HG03139 (cell line): ENCODE measurements around the gene SPEM2.

Source experiments
- ATAC-seq: cut with Tn5 transposase; IDR thresholded peaks from one replicate; pipeline ENCODE4 v1.9.1; 2021; ENCODE audit not compliant: unreplicated experiment

The SPEM2 gene

DNA sequence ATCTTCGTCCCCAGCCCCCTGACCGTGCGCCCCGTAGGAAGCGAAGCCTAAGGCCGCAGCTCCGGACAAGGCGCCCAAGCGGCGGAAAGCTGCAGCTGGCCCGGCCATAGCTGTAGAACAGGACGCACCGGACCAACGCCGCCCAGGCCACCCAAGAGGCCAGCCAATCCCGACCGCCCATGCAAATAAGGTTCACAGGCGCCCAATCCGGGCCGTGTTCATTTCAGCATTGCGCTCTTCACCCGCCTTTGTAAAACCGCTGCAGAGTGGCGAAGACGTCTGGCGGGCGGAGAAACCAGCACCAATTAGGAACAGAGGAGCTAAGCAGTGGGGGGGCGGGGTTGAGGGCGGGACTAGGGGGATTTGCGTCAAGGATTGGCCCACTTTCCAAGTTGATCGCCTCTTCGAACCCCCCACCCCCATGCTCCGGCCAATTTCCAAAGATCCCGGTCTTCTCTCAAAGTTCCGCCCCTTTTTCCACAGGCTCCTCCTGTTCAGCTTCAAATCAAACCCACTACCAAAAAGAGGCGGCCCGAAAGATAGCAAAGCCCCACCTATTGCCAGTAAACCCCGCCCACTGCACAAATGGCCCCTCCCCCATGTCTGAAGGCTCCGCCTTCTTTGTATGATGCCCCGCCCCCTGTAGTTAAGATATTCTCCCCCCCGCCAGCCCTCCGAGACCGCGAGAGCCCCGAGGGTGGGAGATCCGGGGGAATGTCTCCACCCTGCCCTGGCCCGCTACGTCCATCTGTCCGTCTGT lies 21.3 kb upstream of the SPEM2 start, which contains the start of gene TMEM256:
TMEM256 (minus strand) TSS at position 121 of the 760 bp plus-strand sequence; CDS start at position 108, 13 bp downstream.
- peak; percentile 89 for ATAC-seq

DNA sequence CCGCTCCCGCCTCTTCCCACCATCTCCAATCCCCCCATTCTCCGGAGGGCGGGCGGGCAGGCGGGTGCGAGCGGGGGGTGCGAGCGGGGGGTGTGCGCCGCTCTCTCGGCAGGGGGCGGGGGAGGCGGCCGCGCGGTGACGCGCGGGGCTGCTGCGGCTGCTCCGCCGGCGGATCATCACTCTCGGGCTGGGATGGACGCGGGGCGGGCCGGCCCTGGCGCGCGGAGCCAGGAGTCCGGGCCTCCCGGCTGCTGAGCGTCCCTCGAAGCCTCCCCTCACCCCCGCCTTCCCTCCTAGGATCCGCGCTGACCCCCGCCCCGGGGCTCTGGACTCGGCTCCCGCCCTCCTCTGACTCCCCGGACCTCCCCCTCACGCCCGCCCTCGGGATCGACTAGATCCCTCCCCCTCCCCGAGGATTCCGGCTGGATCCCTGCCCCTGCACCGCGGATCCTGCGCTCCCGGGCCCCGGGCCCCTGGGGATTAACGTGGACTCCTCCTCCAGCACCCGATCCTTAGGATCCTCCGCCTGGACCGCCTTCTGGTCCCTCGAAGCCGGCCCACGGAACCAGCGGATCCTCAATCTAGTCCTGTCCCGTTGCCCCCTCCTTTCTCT lies 20.6 kb upstream of the SPEM2 start:
- ATAC-seq, result no peak

GRCh38 chr17:7405350-7406234 lies 19.8 kb upstream of the SPEM2 start:
- no peak for ATAC-seq

- ATAC-seq, result no peak
These were observed 19.1 kb upstream of the SPEM2 start for GRCh38 chr17:7406235-7406825.

GRCh38 chr17:7407082-7407481 lies 18.3 kb upstream of the SPEM2 start:
- ATAC-seq, result no peak

GRCh38 chr17:7407485-7408251 lies 17.7 kb upstream of the SPEM2 start, which contains the start of gene NLGN2:
Gene NLGN2 (plus strand): TSS chr17:7407845. CDS start chr17:7408256, 411 bp downstream.
- no peak for ATAC-seq

DNA sequence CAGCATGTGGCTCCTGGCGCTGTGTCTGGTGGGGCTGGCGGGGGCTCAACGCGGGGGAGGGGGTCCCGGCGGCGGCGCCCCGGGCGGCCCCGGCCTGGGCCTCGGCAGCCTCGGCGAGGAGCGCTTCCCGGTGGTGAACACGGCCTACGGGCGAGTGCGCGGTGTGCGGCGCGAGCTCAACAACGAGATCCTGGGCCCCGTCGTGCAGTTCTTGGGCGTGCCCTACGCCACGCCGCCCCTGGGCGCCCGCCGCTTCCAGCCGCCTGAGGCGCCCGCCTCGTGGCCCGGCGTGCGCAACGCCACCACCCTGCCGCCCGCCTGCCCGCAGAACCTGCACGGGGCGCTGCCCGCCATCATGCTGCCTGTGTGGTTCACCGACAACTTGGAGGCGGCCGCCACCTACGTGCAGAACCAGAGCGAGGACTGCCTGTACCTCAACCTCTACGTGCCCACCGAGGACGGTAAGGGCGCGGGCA lies 17.1 kb upstream of the SPEM2 start:
- ATAC-seq, result no peak

DNA sequence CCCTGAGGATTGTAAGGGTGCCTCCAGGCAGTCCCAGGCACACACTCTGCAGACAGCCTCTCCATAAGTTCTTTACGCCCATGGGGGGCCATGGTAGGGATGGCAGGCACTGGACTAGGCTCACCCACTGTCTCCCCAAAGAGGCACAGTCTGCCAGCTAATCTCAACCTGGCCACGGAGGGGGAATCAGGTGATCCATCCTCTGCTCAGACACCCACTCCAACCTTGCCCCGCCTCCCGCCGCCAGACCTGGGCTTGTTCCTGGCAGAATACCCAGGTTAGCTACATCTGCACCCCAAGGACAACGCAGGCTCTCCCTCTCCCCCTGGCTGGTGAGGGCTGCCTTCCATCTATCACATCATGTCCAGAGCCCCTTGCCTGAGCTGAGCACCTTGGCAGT lies 16.6 kb upstream of the SPEM2 start:
- no peak for ATAC-seq

- ATAC-seq, result no peak
These were observed 15.7 kb upstream of the SPEM2 start for GRCh38 chr17:7409716-7410115.

DNA sequence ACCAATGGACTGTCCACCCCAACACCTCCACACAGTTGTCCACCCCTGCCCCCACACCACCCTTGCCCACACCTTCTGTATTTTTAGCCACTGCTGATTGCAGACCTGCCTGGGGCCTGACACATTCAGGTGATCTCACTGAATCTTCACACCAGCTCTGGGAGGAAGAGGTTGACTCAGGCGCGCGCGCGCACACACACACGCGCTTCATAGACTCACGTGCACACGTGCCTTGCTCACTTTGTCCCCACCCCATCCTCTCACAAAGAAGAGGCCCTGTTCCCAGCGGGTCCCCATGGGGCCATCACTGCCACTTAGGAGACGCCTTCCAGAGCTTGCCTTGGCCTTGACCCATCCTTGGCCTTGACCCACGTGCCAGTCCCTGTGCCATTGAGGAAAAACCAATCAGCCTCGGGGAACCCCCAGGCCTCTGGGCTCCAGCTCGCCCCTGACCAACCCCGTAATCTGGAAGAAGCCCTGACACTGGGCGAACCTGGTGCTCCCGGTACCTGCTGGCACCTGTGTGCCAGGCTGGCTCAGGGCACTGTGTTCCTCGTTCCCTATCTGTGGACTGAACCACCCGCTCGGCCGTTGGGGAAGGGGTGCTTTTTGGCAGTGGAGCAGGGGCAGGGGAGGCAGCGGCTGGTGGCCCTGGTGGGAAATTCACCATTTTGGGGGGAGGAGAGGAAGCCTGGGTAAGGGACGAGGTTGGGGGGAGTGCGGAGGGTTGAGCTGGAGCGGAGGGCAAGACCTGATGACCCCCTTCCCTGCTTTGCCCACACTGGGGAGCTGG lies 14.6 kb upstream of the SPEM2 start:
- no peak for ATAC-seq

DNA sequence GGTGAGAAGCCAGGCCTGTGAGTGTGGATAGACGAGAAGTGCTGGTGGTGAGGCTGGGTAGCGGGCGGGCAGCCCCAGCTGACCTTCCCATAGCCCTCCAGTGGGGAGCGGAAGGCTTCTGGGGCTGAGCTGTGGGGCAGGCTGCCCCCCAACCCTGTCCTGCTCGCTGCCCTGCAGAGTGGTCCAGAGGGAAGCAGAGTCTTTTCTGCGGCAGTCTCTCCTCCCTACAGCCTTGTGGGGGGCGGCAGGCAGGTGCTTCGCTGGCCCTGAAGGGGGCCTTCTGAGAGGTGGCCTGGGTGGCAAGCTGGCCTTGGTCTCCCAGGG lies 14.0 kb upstream of the SPEM2 start:
- ATAC-seq, result no peak

DNA sequence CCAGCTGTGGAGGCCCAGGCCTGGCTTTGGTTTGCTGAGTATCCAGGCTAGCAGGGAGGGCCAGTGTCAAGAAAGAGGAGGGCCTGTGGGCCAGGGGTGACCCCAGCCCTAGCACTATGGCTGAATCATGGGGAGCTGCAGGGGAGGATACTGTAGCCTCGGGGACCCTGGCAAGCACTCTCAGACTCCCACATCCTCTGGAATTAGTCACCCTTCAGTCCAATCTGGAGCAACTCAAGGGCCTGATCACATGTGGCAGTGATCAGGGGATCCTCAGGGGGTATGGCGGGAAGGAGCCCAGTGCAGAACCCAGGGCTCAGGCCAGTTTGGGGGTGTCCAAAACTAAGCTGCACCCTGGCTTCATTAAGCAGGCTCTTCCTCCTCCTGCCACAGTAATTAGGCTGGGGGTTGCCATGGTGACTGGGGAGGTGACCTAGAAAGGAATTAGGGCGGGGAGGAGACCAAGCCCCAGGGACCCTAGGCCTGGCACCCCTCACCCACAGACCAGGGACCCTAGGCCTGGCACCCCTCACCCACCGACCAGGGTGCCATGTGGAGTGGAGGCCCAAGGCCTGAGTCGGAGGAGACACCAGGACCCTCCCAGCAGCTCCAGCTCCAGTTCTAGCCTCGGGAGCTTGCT lies 11.9 kb upstream of the SPEM2 start:
- no peak for ATAC-seq

GRCh38 chr17:7414837-7415236 lies 10.6 kb upstream of the SPEM2 start:
- ATAC-seq, result no peak

- ATAC-seq, result no peak
These were observed 9.6 kb upstream of the SPEM2 start for GRCh38 chr17:7415784-7416183.

DNA sequence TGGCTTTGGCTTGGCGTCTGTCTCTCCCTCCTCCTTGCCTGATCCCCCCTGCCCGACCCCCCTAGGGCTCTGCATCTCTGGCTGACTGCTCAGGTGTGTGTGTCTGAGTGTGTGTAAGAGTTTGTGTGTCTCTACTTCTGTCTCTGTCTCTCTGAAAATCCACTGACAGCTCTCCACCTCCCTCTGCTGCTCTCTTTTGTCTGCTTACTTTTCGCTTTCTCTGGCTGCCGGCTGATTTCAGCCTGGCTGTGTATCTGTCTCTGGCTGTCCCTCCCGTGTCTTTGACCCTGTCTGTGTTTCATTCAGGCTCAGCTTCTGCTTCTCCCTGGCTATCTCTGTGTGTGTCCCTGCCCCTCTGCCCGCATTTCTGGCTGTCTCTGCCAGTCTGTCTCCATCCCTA lies 9.1 kb upstream of the SPEM2 start:
- no peak for ATAC-seq

DNA sequence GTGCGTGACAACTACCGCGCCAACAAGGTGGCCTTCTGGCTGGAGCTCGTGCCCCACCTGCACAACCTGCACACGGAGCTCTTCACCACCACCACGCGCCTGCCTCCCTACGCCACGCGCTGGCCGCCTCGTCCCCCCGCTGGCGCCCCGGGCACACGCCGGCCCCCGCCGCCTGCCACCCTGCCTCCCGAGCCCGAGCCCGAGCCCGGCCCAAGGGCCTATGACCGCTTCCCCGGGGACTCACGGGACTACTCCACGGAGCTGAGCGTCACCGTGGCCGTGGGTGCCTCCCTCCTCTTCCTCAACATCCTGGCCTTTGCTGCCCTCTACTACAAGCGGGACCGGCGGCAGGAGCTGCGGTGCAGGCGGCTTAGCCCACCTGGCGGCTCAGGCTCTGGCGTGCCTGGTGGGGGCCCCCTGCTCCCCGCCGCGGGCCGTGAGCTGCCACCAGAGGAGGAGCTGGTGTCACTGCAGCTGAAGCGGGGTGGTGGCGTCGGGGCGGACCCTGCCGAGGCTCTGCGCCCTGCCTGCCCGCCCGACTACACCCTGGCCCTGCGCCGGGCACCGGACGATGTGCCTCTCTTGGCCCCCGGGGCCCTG lies 8.3 kb upstream of the SPEM2 start:
- no peak for ATAC-seq

DNA sequence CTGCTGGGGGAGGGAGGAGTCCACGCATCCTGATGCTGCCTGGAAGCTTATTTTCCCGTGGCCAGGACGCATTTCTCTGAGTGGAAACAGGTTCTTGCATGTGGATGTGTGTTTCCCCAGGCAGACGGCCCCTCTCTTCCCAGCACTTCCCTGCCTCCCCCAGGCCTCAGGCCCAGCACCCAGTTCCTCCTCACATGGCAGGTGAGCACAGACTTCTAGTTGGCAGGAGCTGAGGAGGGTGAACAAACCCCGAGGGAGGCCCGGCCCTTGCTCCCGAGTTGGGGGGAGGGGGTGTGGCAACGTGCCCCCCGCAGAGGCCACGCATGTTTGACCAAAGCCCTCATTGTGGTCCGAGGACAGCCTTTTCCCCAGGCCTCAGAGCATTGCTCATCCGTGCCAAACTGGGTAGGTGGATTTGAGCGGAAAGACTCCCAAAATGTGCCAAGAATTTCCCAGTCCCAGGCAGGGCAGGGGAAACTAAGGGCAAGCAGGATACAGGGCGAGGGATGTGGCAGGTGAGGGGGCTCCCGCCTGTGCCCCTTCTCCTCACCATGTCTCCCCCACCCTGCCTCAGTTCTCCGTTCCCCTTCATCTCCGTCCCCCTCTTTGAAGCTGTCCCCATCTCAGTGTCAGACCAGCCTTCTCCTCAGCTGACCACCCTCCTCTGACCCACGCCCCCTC lies 6.8 kb upstream of the SPEM2 start:
- no peak for ATAC-seq
